Fibroblast of skin of right quadriceps (primary cell): ENCODE measurements around the gene OOSP3.
"Not testable (repeated sequence)": the region's sequence is repeated elsewhere in the genome, so short reads cannot be mapped to it uniquely, and the experiment has no call there.

Experiments used
- DNase-seq: peaks from one replicate; pipeline ENCODE4 v3.0.0-alpha.2; 2013

OOSP3 gene

DNA sequence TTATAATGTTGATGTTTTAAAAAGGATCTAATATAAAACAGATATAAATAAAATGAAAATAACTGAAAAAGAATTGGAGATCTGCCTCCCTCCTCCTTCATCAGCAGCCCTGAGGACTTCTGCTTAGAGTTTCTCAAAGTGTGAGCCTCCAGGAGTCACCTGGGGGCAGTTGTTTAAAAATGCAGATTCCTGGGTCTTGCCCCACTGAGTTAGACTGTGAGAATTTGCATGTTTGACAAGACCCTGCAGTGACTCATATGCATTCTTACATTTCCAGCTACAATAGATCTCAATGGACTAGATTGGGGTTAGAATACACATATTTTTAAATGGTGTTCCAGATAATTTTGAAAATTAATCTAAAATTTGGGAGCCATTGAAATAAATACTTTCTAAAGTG lies 798 bp upstream of the OOSP3 start:
- DNase-seq: no peak

DNA sequence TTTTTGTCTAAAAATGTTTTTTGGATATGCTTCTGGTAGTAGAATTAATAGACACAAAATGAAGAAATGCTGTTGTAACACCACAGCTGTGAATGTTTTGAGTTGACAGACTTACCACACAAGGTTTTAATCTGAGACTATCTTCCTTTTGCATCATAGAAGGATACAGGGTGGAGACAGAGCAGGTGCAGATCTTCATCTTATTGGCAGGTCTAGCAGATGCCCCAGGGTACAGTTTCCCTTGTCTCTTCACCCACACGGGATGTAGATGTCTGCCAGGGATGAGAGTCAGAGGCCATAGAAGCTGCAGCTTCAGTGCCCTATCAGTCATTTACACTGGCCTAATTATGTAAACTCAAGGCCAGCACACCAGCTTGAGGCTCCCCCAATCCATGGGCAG lies 985 bp downstream of the OOSP3 start:
- no peak for DNase-seq

DNA sequence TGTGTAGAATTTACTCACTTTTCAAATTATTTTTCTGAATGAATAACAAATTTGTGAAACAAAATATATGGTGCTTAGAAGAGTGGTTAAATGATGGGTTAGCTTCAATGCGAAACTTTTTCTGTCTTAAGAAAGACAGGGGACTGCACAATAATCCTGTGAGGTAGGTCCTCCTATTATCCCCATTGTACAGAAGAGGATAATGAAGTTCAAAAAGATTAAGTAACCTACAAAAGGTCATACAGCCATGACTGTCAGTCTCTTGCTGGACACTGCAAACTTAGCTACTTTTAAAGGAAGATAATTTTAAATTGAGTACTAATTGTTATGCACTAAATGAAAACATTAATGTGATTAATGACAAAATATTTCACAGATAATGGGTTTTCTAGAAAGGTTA lies 5.0 kb downstream of the OOSP3 start:
- no peak for DNase-seq

DNA sequence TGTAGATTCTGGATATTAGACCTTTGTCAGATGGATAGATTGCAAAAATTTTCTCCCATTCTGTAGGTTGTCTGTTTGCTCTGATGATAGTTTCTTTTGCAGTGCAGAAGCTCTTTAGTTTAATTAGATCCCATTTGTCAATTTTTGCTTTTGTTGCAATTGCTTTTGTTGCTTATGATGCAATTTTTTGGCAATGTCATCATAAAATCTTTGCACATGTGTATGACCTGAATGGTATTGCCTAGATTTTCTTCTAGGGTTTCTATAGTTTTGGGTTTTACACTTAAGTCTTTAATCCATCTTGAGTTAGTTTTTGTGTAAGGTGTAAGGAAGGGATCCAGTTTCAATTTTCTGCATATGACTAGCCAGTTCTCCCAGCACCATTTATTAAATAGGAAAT lies 8.6 kb downstream of the OOSP3 start:
- DNase-seq: not testable (repeated sequence)

DNA sequence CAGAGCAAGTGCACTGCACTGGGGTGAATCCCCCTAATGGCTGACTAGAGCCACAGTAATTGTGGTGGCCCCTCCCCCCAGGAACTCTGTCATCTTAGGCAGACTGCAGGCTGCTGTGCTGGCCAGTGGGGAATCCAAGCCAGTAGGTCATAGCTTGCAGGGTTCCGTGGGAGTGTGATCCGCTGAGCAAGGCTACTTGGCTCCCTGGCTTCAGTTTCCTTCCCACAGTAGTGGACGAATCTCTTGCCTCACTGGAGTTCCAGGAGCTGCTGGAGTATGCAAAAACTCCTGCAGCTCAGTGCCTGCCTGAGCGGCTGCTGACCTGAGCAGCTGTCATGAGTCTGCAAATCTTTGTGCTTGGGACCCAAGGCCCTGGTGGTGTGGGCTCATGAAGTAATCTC lies 13.2 kb downstream of the OOSP3 start:
- DNase-seq: no peak

DNA sequence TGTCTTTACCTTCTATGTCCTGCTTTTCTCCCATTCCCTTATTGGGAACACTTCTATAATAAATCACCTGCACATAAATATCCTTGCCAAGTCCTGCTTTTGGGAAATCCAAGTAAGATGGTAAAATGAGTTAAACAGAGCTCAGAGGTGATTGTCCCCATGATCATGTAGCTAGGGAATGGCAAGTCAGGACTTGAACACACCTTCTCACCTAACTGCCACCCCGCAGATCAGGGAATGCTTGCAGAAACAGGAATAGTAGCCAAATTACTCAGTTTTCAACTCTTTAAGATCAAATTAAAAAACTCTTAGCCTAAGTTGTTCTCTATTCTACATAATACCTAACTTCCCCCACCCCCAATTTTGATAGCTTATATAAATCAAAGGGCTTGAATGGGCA lies 16.0 kb downstream of the OOSP3 start:
- DNase-seq: no peak

DNA sequence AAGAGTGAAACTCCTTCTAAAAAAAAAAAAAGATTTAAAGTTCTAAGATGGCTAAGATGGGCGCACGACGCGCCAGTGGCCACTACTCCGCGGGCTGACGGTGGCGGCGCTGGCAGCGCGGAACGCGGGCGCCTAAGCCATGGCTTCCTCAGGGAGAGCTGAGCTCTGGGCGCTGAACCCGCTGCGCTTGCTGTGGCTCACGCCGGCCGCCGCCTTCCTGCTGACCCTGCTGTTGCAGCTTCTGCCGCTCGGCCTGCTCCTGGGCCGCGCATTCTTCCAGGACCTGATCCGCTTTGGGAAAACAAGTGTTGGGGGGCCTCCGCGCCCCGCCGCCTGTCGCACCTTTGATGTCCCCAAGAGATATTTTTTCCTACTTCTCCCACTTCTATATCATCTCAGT lies 19.5 kb downstream of the OOSP3 start:
- no peak for DNase-seq

DNA sequence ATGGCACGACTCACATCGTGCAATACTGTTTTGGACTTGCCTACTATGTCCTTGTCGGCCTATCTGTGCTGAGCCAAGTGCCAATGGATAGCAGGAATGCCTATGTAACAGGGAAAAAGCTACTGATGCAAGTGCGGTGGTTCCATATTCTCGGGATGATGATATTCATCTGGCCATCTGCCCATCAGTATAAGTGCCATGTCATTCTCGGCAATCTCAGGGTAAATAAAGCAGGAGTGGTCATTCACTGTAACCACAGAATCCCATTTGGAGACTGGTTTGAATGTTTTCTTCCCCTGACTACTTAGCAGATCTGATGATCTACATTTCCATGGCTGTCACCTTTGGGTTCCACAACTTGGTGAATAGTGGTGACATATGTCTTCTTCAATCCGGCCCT lies 20.1 kb downstream of the OOSP3 start:
- DNase-seq: no peak

DNA sequence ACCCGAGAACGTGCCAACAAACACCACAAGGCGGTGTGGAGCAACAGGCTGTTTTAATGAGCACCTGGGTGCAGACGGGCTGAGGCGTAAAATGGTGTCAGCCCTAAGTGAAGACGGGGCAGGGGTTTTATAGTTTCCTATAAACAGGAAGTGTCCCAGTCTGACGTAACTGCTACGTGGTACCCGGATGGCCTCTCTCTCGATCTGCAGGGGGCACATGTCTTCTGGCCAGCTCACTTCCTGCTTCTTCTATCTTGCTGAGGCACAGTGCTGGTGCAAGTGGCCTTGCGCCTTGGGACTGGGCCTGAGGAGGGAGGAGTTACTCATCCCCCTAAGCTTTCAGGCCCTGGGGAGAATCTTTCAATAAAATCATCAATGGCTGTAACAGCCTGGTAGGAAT lies 20.9 kb downstream of the OOSP3 start:
- no peak for DNase-seq

DNA sequence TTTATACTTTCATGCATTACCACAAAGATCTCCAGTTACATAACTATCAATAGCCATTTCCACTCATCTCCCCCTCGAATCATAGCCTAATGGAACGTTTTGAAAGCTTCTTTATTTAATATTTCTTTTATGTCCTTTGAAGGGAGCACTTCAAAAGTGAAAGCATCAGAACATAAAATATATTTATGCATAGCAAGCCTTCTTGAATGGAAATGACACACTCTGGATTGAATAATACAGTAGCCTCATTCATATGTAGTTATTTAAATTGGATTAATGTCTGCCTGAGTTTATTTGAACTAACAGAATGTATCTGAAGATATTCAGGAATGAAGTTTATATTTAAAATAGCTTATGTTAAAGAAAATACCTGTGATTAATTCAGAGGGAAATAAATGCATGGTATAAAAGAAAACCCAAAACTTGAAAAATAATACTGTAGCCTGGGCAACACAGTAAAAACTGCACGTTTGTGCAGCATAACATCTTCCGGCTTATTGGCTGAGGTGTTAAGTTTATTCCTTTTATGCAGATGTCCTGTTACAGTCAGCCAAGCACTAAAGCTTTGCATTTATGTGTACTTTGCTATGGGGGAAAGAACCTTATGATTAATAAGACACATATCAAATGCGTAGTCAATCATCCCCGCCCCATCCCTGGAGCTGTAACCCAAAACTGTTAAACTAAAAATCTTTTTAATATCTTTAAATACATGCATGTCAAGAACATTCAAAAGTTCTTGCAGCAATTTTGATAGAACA lies 22.0 kb downstream of the OOSP3 start:
- DNase-seq: no peak

DNA sequence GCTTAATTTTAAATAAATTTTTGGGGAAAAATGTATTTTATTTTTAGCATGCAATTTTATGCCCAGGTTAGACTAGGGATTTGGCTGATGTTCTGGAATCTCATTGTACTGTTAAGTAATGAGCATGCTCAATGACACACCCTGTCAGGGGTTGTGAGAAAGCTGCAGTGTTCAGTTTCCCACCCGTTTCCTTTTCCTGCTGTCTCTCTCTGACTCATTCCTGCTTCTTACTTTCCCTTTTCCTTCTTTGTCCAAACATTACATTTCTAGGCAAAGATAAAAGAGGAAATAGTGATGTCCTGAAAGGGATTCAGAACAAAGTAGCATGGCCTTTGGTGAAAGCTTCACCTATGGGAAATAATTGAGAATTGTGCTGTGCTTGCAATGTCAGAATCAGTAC lies 22.7 kb downstream of the OOSP3 start:
- no peak for DNase-seq

DNA sequence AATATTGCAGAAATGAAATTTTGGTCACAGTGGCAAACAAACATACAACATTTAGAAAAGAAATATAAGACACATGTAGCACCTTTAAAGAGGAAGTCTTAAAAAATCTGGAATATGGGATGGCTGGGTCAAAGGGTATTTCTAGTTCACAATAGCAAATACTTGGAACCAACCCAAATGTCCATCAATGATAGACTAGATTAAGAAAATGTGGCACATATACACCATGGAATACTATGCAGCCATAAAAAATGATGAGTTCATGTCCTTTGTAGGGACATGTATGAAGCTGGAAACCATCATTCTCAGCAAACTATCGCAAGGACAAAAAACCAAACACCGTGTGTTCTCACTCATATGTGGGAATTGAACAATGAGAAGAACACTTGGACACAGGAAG lies 25.0 kb downstream of the OOSP3 start:
- not testable (repeated sequence) for DNase-seq

DNA sequence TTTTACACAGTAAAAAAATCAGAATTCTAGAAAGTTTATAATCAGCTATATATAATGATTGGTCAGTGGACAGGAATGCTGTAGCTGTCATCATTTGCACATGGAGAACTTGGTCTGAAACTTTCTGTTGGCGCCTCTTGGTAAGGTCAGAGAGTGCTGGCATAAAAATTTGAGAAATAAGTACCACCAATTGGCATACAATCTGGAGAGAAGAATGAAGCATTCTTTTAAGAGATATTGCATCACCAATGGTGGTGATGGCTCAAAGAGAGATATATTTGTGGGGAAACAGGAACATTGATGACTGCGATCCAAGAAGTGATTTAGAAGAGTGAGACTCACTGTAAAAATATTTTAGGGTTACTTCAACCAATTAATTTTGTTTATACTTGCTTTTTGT lies 39.9 kb downstream of the OOSP3 start:
- no peak for DNase-seq

DNA sequence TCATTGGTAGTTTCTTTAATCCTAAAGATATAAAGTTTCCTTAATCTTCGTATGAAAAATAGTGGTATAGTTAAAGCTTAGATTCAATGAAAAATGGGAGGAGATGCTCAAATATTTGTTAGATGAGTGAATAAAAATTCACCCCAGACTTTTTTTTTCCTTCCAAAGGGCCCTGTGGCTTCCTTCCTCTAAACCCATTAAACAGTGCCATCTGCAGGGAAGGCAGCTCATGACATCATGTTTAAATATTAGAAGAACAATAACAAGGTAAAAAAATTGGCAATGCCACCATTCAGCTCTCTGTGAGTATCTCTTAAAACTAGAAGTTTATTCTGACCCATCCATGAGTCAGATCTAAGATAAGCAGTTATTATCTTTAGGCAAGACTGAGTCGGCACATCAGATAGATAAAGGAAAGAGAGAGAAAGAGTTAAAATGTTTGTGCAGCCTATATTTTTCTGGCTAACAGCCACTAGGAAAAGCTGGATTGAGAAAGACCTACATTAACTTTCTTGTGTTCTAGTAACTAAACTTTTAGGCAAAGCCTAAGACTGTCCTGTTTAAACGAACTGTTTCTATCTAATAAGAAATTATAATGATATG lies 40.5 kb downstream of the OOSP3 start:
- peak; percentile 9 for DNase-seq

DNA sequence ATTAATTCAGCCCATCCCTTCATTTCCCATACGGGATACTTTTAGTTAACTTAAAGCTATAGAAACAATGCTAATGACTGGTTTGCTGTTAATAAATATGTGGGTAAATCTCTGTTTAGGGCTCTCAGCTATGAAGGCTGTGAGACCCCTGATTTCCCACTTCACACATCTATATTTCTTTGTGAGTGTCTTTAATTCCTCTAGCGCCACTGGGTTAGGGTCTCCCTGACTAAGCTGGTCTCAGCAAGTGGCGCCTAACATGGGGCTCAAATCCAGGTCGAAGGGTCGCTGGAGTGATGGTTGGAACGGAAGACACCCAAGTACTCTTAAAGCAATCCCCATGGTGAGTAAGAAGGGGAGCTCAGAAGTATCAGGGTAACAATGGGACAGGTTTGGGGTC lies 45.2 kb downstream of the OOSP3 start:
- DNase-seq: no peak

DNA sequence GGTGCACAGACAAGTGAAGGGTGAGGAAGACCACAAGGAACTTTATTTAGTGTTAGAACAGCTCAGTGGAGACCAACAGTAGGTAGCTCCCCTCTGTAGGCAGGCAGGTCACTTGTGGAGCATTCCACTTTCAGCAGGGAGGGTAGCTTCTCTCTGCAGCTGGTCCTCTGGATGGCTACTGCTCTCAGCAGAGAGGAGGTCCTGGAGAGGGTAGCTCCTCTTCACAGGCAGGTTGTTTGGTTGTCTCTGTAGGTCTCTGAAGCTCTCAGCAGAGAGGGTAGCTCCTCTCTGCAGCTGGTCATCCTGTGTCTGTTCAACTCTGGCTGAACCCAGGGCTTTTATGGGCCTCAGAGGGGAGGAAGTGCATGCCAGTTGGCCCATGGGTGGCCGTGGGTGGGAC lies 53.1 kb downstream of the OOSP3 start:
- DNase-seq: no peak

DNA sequence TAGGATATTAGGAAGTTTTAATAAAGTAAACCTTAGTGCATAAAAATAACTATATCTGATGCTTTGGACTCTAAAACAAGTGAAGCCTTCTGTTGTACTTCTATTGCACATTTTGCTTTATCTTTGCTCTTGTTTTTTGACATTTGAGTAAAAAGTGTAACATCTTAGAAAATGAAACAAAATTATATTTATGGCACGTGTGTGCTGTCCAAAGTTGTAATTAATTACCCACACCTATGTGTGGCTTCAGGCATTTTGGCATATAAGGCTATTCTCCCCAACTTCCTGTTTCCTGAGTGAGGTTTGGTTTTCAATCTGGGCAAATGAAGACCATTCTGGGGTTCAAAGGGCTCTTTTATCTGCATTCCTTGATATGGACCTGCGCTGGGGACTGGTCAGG lies 59.5 kb downstream of the OOSP3 start, which contains the start of gene OOSP1:
Gene OOSP1, plus strand, starts transcription at position 301 of the 400 bp plus-strand sequence. Its CDS starts 23 bp downstream, at position 324.
- DNase-seq: no peak

DNA sequence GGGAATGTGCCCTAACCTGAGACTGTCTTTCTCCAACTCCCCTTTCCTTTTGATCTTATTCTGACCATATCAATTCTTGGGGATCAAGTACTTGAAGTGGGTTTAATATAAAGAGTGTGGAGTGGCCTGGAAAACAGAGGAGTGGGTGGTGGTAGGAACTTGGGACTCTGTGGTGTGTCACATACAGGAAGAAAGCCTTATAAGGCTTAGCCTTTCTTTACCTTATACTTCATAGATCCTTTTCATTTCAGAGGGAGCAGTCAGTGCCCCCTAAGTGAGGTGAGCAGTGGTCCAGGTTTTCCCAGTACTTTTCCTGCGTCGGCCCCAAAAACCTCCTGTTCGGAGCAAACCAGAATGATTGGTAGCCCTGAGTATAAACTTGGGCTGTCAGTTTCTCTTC lies 60.1 kb downstream of the OOSP3 start:
- no peak for DNase-seq

DNA sequence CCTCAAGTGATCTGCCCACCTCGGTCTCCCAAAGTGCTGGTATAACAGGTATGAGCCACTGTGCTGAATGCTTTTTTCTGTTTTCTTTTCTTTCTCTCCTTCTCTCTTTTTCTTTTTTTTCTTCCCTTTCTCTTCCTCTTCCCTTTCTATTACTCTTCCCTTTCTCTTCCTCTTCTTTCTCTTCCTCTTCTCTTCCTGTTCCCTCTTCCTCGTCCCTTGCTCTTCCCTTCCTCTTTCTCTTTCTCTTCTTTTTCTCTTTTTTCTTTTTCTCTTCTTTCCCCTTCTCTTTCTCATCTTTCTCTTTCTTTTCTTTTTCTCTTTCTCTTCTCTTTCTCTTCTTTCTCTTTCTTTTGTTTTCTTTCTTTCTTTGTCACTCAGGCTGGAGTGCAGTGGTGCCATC lies 60.9 kb downstream of the OOSP3 start:
- no peak for DNase-seq

DNA sequence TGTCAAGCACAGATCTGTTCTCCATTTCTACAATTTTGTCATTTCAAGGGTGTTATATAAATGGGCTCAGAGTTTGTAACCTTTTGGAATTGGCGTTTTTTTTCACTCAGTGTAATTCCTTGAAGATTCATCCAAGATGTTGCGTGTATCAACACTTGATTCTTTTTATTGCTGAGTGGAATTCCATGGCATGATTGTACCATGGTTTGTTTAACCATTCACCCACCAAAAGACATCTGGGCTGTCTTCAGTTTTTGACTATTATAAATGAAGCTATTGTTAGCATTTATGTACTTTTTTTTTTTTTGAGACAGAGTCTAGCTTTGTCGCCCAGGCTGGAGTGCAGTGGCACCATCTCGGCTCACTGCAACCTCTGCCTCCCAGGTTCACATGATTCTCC lies 62.5 kb downstream of the OOSP3 start:
- no peak for DNase-seq

DNA sequence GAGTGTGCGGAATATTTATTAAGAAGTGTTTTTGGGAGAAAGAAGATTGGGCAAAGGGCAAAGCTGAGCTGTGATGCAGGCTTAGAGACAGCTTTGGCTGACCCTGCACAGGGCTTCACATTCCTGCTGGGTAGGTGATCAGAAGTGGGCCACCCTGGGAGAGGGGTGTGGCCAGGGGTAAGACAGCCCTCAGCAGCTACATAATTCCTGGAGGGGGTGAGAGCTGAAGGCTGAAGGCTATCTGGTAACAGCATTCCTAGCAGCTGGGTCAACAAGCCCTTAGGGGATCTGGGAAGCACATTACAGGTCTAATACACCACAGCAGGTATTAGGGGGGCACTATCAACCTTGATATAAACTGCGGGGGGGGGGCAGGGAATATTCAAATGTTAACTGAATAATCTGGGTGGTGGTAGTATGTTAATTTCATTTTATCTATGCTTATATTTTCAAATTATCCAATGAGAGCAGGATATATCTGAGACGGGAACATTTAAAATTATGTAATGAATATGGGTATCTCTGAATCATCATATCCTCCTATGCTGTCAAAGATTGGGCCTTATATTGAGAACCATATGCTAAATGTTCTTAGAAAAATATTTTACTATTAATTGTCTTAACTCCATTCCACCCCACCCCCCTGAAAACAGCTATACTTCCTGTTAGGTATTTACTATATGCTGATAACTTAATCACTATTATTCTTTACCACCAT lies 65.6 kb downstream of the OOSP3 start:
- DNase-seq: no peak

DNA sequence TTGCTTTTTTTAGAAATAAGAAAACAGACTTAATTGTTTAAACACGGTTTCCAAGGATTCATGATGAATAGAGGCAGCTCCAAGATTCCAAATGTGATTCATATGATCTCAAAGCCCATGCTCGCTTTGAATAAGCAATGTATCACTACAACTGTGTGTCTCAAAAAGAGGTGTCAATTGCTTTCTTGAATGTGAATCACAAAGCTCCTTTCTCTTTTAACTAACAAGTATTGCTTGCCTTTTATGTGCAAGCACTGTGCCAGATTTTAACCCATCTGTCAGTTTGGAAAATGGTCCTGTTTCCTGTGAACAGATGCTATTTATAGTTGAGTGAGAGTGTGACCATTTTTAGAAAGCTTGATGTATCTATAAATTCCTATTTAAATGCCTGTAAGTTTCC lies 66.1 kb downstream of the OOSP3 start:
- no peak for DNase-seq
